Measurements from ENCODE around the gene IRF2.
"Not testable (repeated sequence)": the region's sequence is repeated elsewhere in the genome, so short reads cannot be mapped to it uniquely, and the experiment has no call there.

Gene IRF2

DNA sequence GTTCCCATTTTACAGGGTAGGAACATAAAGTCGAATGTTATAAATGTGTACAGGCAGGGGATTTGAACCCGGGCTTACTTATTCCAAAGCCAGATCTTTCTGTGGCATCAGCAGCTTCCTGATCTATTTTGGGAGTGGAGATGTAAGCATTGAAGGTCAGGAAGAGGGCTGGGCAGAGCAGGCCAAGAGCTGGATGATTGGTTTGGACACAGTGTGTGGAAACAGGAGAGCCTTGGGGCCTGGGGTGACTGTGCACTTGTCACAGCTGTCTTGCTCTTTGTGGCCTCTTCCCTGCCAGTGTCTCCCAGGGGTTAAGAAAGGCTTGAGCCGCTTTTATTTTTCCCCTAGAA is 128.8 kb downstream of the IRF2 start:
- TF ChIP-seq, protein P1, sequence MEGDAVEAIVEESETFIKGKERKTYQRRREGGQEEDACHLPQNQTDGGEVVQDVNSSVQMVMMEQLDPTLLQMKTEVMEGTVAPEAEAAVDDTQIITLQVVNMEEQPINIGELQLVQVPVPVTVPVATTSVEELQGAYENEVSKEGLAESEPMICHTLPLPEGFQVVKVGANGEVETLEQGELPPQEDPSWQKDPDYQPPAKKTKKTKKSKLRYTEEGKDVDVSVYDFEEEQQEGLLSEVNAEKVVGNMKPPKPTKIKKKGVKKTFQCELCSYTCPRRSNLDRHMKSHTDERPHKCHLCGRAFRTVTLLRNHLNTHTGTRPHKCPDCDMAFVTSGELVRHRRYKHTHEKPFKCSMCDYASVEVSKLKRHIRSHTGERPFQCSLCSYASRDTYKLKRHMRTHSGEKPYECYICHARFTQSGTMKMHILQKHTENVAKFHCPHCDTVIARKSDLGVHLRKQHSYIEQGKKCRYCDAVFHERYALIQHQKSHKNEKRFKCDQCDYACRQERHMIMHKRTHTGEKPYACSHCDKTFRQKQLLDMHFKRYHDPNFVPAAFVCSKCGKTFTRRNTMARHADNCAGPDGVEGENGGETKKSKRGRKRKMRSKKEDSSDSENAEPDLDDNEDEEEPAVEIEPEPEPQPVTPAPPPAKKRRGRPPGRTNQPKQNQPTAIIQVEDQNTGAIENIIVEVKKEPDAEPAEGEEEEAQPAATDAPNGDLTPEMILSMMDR (IDR thresholded peaks at IDR 0.05; ENCODE audit: insufficient read depth, low read length, missing control alignments), result no peak
- CTCF ChIA-PET, result interaction anchor here (0.7 kb wide), 1 partner anchor 81 kb away, joined by 3 read pairs; no protein-coding TSS in a partner anchor
- POLR2A ChIA-PET, result no interaction called here
- no peak for DNase-seq (ENCODE audit: low read depth, low spot score)
- H3K4me3 ChIP-seq (ENCODE audit: low read depth, low read length), result no peak overlapping the region

GRCh38 chr4:184344899-184345572 is 129.3 kb downstream of the IRF2 start:
- POLR2A ChIA-PET, result no interaction called here
- CTCF ChIA-PET, result interaction anchor here (0.7 kb wide), 1 partner anchor 81 kb away, joined by 3 read pairs; no protein-coding TSS in a partner anchor

GRCh38 chr4:184344435-184344834 is 129.9 kb downstream of the IRF2 start:
- no peak overlapping the region for H3K4me3 ChIP-seq (ENCODE audit: low read depth, low read length)
- DNase-seq (ENCODE audit: low read depth, low spot score), result no peak
- CTCF ChIA-PET, result no interaction called here
- TF ChIP-seq, protein P1 (IDR thresholded peaks at IDR 0.05; ENCODE audit: insufficient read depth, low read length, missing control alignments), result no peak
- POLR2A ChIA-PET, result no interaction called here

More at GRCh38 chr4:184344899-184345572, 129.3 kb downstream of the IRF2 start:
- TF ChIP-seq, protein P1 (IDR thresholded peaks at IDR 0.05; ENCODE audit: insufficient read depth, low read length, missing control alignments), result no peak
- no peak for DNase-seq (ENCODE audit: low read depth, low spot score)
- H3K4me3 ChIP-seq (ENCODE audit: low read depth, low read length), result no peak overlapping the region

DNA sequence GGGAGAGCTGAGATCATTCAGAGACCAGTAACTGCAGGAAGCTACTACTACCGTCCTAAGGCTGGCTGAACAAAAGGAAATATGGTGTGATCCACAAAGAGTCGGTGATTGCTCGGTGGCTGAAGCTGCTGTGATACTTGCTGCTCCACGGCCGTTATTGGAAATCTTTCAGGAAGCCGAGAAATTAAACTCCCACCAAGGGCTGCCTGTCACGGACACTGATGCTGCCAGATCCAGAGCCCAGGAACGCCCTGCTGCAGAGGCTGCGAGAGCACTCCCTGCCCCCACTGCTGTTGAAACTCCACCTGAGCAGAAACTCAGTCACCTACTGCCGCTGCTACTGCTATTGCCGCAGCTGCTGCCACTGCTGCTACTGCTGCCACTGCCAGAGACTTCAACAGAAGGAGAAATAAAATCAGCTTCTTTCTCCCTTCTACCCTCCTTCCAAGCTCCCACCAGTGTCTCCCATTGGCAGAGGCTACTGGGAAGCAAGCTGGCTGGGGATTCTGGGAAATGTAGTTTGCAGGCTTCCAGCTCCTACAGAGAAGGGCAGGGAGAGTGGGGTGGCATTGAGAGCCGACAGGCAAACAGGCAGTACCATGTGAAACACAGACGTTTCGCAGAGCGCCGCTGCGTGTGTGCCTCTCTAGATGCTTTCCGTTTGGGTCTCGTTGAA is 130.7 kb downstream of the IRF2 start:
- H3K4me3 ChIP-seq (ENCODE audit: low read depth, low read length), result peak overlapping the region; percentile 90
- POLR2A ChIA-PET, result no interaction called here
- CTCF ChIA-PET, result interaction anchor here (1.8 kb wide), 1 partner anchor 79 kb away, joined by 5 read pairs; no protein-coding TSS in a partner anchor
- no peak for DNase-seq (ENCODE audit: low read depth, low spot score)
- TF ChIP-seq, protein P1 (IDR thresholded peaks at IDR 0.05; ENCODE audit: insufficient read depth, low read length, missing control alignments), result no peak

- CTCF ChIA-PET, result interaction anchor here (1.8 kb wide), 1 partner anchor 78 kb away, joined by 5 read pairs; no protein-coding TSS in a partner anchor
- H3K4me3 ChIP-seq (ENCODE audit: low read depth, low read length); DNase-seq (ENCODE audit: low read depth, low spot score); POLR2A ChIA-PET: not testable (repeated sequence)
Observed at GRCh38 chr4:184342857-184343237, 131.5 kb downstream of the IRF2 start.

GRCh38 chr4:184342167-184342856 is 132.0 kb downstream of the IRF2 start:
- TF ChIP-seq, protein P1 (IDR thresholded peaks at IDR 0.05; ENCODE audit: insufficient read depth, low read length, missing control alignments), result no peak
- H3K4me3 ChIP-seq (ENCODE audit: low read depth, low read length), result no peak overlapping the region
- DNase-seq (ENCODE audit: low read depth, low spot score), result no peak
- ChIA-PET POLR2A (no interaction called here), CTCF (interaction anchor here (1.8 kb wide), 1 partner anchor 78 kb away, joined by 5 read pairs; no protein-coding TSS in a partner anchor)

- POLR2A ChIA-PET, result interaction anchor here (0.7 kb wide), 1 partner anchor 53 kb away, joined by 4 read pairs; no protein-coding TSS in a partner anchor
- H3K4me3 ChIP-seq (ENCODE audit: low read depth, low read length); DNase-seq (ENCODE audit: low read depth, low spot score); CTCF ChIA-PET: not testable (repeated sequence)
Observed at GRCh38 chr4:184339398-184340193, 134.8 kb downstream of the IRF2 start.

Measured in AG04449 (cell line).